HepG2 (cell line): Measurements from ENCODE around the gene SPATS2. TPM values are rescaled to one million over a fixed set of nuclear protein-coding genes. Genes with fewer than 3 reads are reported as not detected.

Experiments used
- ATF7-NPFF ChIP-seq: sonication (generic); formaldehyde crosslinking; IDR thresholded peaks from 2 replicates; pipeline ENCODE4 v1.8.1; 2023; ENCODE audit warnings: mild to moderate bottlenecking, low read depth, missing genetic modification reagents, moderate library complexity
- KDM1A ChIP-seq: IDR thresholded peaks from 2 replicates; pipeline ENCODE4 v1.6.1; 2016; ENCODE audit warnings: missing compliant biosample characterization
- KIAA2018 ChIP-seq: sonication (generic); formaldehyde crosslinking; IDR thresholded peaks from 2 replicates; pipeline ENCODE4 v1.5.0; 2020; ENCODE audit warnings: mild to moderate bottlenecking, missing genetic modification reagents, borderline replicate concordance
- PLRG1 ChIP-seq: fragments of 450-650 bp; conservative IDR thresholded peaks from 2 replicates; pipeline ENCODE4 v1.6.1; 2016
- SOX13 ChIP-seq, 3 experiments: fragments of 450-650 bp in 1 of 3; sonication (generic) in 1 of 3; formaldehyde crosslinking in 1 of 3; IDR thresholded peaks in 2 of 3; conservative IDR thresholded peaks in 1 of 3; 2 replicates each; pipeline versions ENCODE4 v1.5.0 to v1.6.1; 2016 to 2020; ENCODE audit warnings: antibody characterized with exemption in 1 of 3, mild to moderate bottlenecking in 1 of 3, missing compliant biosample characterization in 1 of 3, missing genetic modification reagents in 1 of 3, moderate library complexity in 1 of 3
- TAF15 ChIP-seq: fragments of 200-400 bp; formaldehyde crosslinking; IDR thresholded peaks from one replicate; pipeline ENCODE4 v1.6.1; 2018; ENCODE audit warnings: mild to moderate bottlenecking, low read depth, low read length; ENCODE audit not compliant: poor library complexity, severe bottlenecking
- TIGD3 ChIP-seq: sonication (generic); formaldehyde crosslinking; IDR thresholded peaks from 2 replicates; pipeline ENCODE4 v1.5.1; 2020; ENCODE audit warnings: mild to moderate bottlenecking, missing genetic modification reagents, borderline replicate concordance
- ZNF234 ChIP-seq: sonication (generic); formaldehyde crosslinking; conservative IDR thresholded peaks from 2 replicates; pipeline ENCODE4 v1.5.1; 2020; ENCODE audit warnings: mild to moderate bottlenecking, missing genetic modification reagents
- ZNF280B ChIP-seq: sonication (generic); formaldehyde crosslinking; IDR thresholded peaks from 2 replicates; pipeline ENCODE4 v1.5.0; 2020; ENCODE audit warnings: missing genetic modification reagents, mild to moderate bottlenecking, borderline replicate concordance
- ZNF414 ChIP-seq: sonication (generic); formaldehyde crosslinking; IDR thresholded peaks from 2 replicates; pipeline ENCODE4 v1.5.0; 2020; ENCODE audit warnings: missing genetic modification reagents
- ZNF543 ChIP-seq: sonication (generic); formaldehyde crosslinking; IDR thresholded peaks from 2 replicates; pipeline ENCODE4 v1.4.0; 2020; ENCODE audit warnings: mild to moderate bottlenecking, missing genetic modification reagents
- ZNF569 ChIP-seq: sonication (generic); formaldehyde crosslinking; IDR thresholded peaks from 2 replicates; pipeline ENCODE4 v1.5.0; 2020; ENCODE audit warnings: mild to moderate bottlenecking, missing genetic modification reagents, moderate library complexity, borderline replicate concordance
- ZNF572 ChIP-seq: sonication (generic); formaldehyde crosslinking; IDR thresholded peaks from 2 replicates; pipeline ENCODE4 v1.5.1; 2020; ENCODE audit warnings: mild to moderate bottlenecking, missing genetic modification reagents
- ZNF597 ChIP-seq: sonication (generic); formaldehyde crosslinking; IDR thresholded peaks from 2 replicates; pipeline ENCODE4 v1.5.0; 2020; ENCODE audit warnings: missing genetic modification reagents
- polyA plus RNA-seq, 8 experiments: library from polyadenylated mRNA; depleted of rRNA in 3 of 8; stranded (reverse) in 7 of 8; unstranded in 1 of 8; fragments of >200 nt; fragmentation: Illumina TruSeq in 4 of 8; extraction: Trizol in 4 of 8; gene quantifications; 2 replicates each; pipeline versions ENCODE4 v1.2.1 to v1.2.3, GENCODE V29; 2011 to 2016; ENCODE audit warnings: low read depth in 4 of 8, missing spikeins in 1 of 8, mixed read lengths in 1 of 8; ENCODE audit not compliant: insufficient read depth in 1 of 8
- total RNA-seq, 5 experiments: library from RNA; depleted of rRNA; stranded (reverse); fragments of >200 nt; fragmentation: Illumina TruSeq; extraction: Trizol; gene quantifications; 2 replicates each; pipeline ENCODE4 v1.2.3, GENCODE V29; 2016; ENCODE audit warnings: low read depth in 1 of 5

SPATS2 gene
- total and polyA plus RNA-seq, 2 of the 13 experiments (the other 11 are each of a cell fraction or from before 2014, with no cell fraction given), result 19.3 to 28.1 TPM

GRCh38 chr12:49322708-49323523 is 44.3 kb upstream of the SPATS2 start, which contains the start of gene TROAP (continued):
- TF ChIP-seq KIAA2018, result no peak
- no peak for TF ChIP-seq ZNF569
- no peak for TF ChIP-seq SOX13 (IDR thresholded peaks at IDR 0.05)
- TF ChIP-seq SOX13 (CRISPR knock-in tag; conservative IDR thresholded peaks at IDR 0.05 in 1 of 2, IDR thresholded peaks at IDR 0.05 in 1 of 2), result no peak
- peak; percentile 28; the same call in 1 of the 2 replicates for TF ChIP-seq ATF7-NPFF (CRISPR knock-in tag)
- TF ChIP-seq KDM1A, result no peak
- TF ChIP-seq ZNF234 (CRISPR knock-in tag), result no peak
- TF ChIP-seq PLRG1, result no peak
- 0 out of 2 replicates have a peak, but pooled peaks have one; percentile 37 for TF ChIP-seq ZNF543 (CRISPR knock-in tag)
- no peak for TF ChIP-seq ZNF414 (CRISPR knock-in tag)
- no peak for TF ChIP-seq ZNF572
- TF ChIP-seq ZNF280B (CRISPR knock-in tag), result no peak
- no peak for TF ChIP-seq TIGD3
- no peak for TF ChIP-seq TAF15
- TF ChIP-seq ZNF597, result no peak
